HG03060 (cell line): Measurements from ENCODE around the gene PNPLA5.
"Not testable (repeated sequence)": the region's sequence is repeated elsewhere in the genome, so short reads cannot be mapped to it uniquely, and the experiment has no call there.

Experiments
- ATAC-seq: cut with Tn5 transposase; IDR thresholded peaks from one replicate; pipeline ENCODE4 v1.9.1; 2021; ENCODE audit warnings: low read depth, moderate number of reproducible peaks; ENCODE audit not compliant: unreplicated experiment

PNPLA5 gene

GRCh38 chr22:43882122-43882767 lies 9.6 kb downstream of the PNPLA5 start:
- ATAC-seq, result no peak

GRCh38 chr22:43881091-43882061 lies 10.4 kb downstream of the PNPLA5 start:
- no peak for ATAC-seq

GRCh38 chr22:43880541-43880991 lies 11.2 kb downstream of the PNPLA5 start:
- ATAC-seq, result no peak

GRCh38 chr22:43879901-43880540 lies 11.8 kb downstream of the PNPLA5 start:
- no peak for ATAC-seq

GRCh38 chr22:43878831-43879550 lies 12.8 kb downstream of the PNPLA5 start:
- ATAC-seq, result no peak

- no peak for ATAC-seq
Observed at GRCh38 chr22:43878079-43878795, 13.6 kb downstream of the PNPLA5 start.

- no peak for ATAC-seq
Observed at GRCh38 chr22:43876866-43877509, 14.8 kb downstream of the PNPLA5 start.

GRCh38 chr22:43869799-43870198 lies 22.0 kb downstream of the PNPLA5 start:
- ATAC-seq, result no peak

- not testable (repeated sequence) for ATAC-seq
Observed at GRCh38 chr22:43869001-43869400, 22.8 kb downstream of the PNPLA5 start.

GRCh38 chr22:43867839-43868635 lies 23.8 kb downstream of the PNPLA5 start:
- no peak for ATAC-seq

GRCh38 chr22:43862882-43863202 lies 29.0 kb downstream of the PNPLA5 start:
- no peak for ATAC-seq

- no peak for ATAC-seq
Observed at GRCh38 chr22:43862074-43862881, 29.5 kb downstream of the PNPLA5 start, which contains the start of gene SULT4A1. Gene SULT4A1, minus strand, starts transcription at chr22:43862513. Its CDS starts 131 bp downstream, at chr22:43862382.

- no peak for ATAC-seq
Observed at GRCh38 chr22:43861529-43861928, 30.3 kb downstream of the PNPLA5 start.

- ATAC-seq, result no peak
Observed at GRCh38 chr22:43860831-43861230, 31.0 kb downstream of the PNPLA5 start.

- ATAC-seq, result no peak
Observed at GRCh38 chr22:43860126-43860525, 31.7 kb downstream of the PNPLA5 start.

GRCh38 chr22:43859621-43860020 lies 32.2 kb downstream of the PNPLA5 start:
- ATAC-seq, result no peak

- ATAC-seq, result no peak
Observed at GRCh38 chr22:43859176-43859575, 32.6 kb downstream of the PNPLA5 start.
